SH-SY5Y (cell line): ENCODE measurements around the gene FGFR3.

ENCODE experiments used
- GATA2 ChIP-seq: IDR thresholded peaks from 2 replicates; pipeline ENCODE4 v1.6.1; 2011; ENCODE audit warnings: mild to moderate bottlenecking, low read depth, low read length
- GATA3 ChIP-seq: IDR thresholded peaks from 2 replicates; pipeline ENCODE4 v1.6.1; 2011; ENCODE audit warnings: low read depth, mild to moderate bottlenecking, low read length, moderate library complexity

- TF ChIP-seq GATA2 (no peak), GATA3 (no peak)
These were observed 9.1 kb upstream of the FGFR3 start for GRCh38 chr4:1783970-1784369.
